CD4-positive, alpha-beta T cell (primary cell): ENCODE results near the gene KHK. TPM values are rescaled to one million over a fixed set of nuclear protein-coding genes. Genes with fewer than 3 reads are reported as not detected.

Experiments
- ATAC-seq: fragments of 200-7000 bp; cut with Tn5 transposase; one replicate; pipeline ENCODE4 v1.10.0; 2022; ENCODE audit warnings: mild to moderate bottlenecking; ENCODE audit not compliant: poor library complexity
- CTCF ChIA-PET: fragments of 350-600 bp; sonication (Branson Sonifier 250); formaldehyde crosslinking; loops from one replicate; lab custom pipeline; 2021; ENCODE audit warnings: antibody characterized with exemption, inconsistent platforms; lab: Charles Lee
- POLR2A ChIA-PET: fragments of 350-600 bp; sonication (Branson Sonifier 250); formaldehyde crosslinking; loops from one replicate; lab custom pipeline; 2021; ENCODE audit warnings: antibody characterized with exemption, inconsistent platforms; lab: Charles Lee
- DNase-seq, 14 experiments: peaks; one replicate each; pipeline ENCODE4 v3.0.0-alpha.2; 2013 to 2020; ENCODE audit warnings: mixed read lengths in 2 of 14
- H3K27ac ChIP-seq, 2 donors: one replicate each; pipeline versions ENCODE4 v1.5.1 to v1.7.0; 2013; ENCODE audit warnings: low read length in 2 of 2, low read depth in 1 of 2, mild to moderate bottlenecking in 1 of 2
- H3K27me3 ChIP-seq, 2 experiments: 1 replicate in 1 of 2; 2 replicates in 1 of 2; pipeline versions ENCODE4 v1.6.1 to v1.7.0; 2013; ENCODE audit warnings: low read length in 2 of 2, control low read depth in 1 of 2, mild to moderate bottlenecking in 1 of 2, moderate library complexity in 1 of 2; ENCODE audit not compliant: insufficient read depth in 2 of 2, control insufficient read depth in 1 of 2
- H3K36me3 ChIP-seq: one replicate; pipeline ENCODE4 v1.6.1; 2013; ENCODE audit warnings: low read length, control low read depth; ENCODE audit not compliant: insufficient read depth
- H3K4me1 ChIP-seq: one replicate; pipeline ENCODE4 v1.6.1; 2013; ENCODE audit warnings: low read length, control low read depth; ENCODE audit not compliant: insufficient read depth
- H3K4me3 ChIP-seq: one replicate; pipeline ENCODE4 v1.5.1; 2013; ENCODE audit warnings: mild to moderate bottlenecking, low read length, moderate library complexity
- H3K9me3 ChIP-seq, 2 experiments: 1 replicate in 1 of 2; 2 replicates in 1 of 2; pipeline versions ENCODE4 v1.6.1 to v1.7.0; 2013; ENCODE audit warnings: low read length in 2 of 2, mild to moderate bottlenecking in 2 of 2, control low read depth in 1 of 2, moderate library complexity in 1 of 2; ENCODE audit not compliant: control insufficient read depth in 1 of 2, insufficient read depth in 1 of 2
- H3K27ac Mint-ChIP-seq: one replicate; pipeline ENCODE4 v1.8.0; 2020; ENCODE audit warnings: mixed read lengths
- H3K27me3 Mint-ChIP-seq: one replicate; pipeline ENCODE4 v1.8.0; 2021; ENCODE audit warnings: mixed read lengths
- H3K36me3 Mint-ChIP-seq: one replicate; pipeline ENCODE4 v1.8.0; 2021; ENCODE audit warnings: low read depth, mixed read lengths
- H3K4me1 Mint-ChIP-seq: one replicate; pipeline ENCODE4 v1.8.0; 2021; ENCODE audit warnings: low read depth, mixed read lengths
- H3K4me3 Mint-ChIP-seq: one replicate; pipeline ENCODE4 v1.8.0; 2020; ENCODE audit warnings: mild to moderate bottlenecking, mixed read lengths
- H3K9me3 Mint-ChIP-seq: one replicate; pipeline ENCODE4 v1.8.0; 2020; ENCODE audit warnings: mixed read lengths
- intact Hi-C, 2 experiments: fragments of 100-400 bp; cut with DNase I in 1 of 2; cut with micrococcal nuclease in 1 of 2; formaldehyde crosslinking; loops; one replicate each; pipeline versions ENCODE4 v1.15.1 to v1.9.0; 2023 to 2025; cut with DNase I, micrococcal nuclease
- total RNA-seq, 174 experiments: library from RNA in 2 of 174; stranded (reverse) in 2 of 174; gene quantifications; one replicate each; pipeline ENCODE4 v1.2.3 and lab custom pipeline; 2021 to 2026
- TF ChIP-seq, protein P1 (sequence below): fragments of 200-600 bp; IDR thresholded peaks from one replicate; pipeline ENCODE4 v1.8.0; 2022; ENCODE audit warnings: antibody characterized with exemption, mild to moderate bottlenecking

Gene KHK
- total RNA-seq, 2 experiments from 2014 or later, result 4.7 TPM

DNA sequence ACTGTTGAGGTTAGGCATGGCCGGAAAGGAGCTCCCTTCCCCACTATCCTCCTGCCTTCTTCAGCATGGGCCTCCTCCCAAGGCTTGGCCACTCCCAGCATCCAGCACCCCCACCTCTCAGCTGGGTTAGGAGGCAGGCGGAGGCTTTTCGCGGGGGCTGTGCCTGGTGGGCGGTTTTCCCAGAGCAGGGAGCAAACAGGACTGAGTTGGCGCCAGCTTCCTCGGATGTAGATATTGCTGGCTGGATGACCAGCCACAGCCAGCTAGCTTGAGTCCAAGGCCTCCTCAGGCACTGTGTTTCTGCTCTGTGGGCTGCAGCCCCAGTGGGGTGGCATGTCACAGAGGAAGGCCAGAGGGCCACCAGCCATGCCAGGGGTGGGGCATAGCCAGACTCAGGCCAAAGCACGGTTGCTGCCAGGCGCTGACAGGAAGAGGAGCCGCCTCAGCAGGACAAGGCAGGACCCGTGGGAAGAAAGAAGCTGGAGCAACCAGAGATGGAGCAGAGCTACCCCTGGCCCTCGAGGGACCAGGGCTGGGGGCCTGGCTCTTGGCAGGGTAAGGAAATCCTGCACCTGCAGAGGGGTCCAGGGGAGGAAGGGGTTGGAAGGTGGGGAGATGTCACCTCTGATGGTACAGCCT is 62.3 kb downstream of the KHK start, which contains the start of gene TCF23:
TSS of gene TCF23 (plus strand) at position 204 of the 639 bp plus-strand sequence. CDS start at position 334, 130 bp downstream.
- Mint-ChIP-seq H3K27ac (no peak within 1 kb of the TSS), H3K36me3 (no peaks in the 10 kb centered on the region), H3K4me1 (no peaks in the 10 kb centered on the region), H3K9me3 (no peaks in the 10 kb centered on the region), H3K27me3 (peaks cover 17% of the 10 kb centered on the region), H3K4me3 (no peak within 1 kb of the TSS)
- ChIA-PET POLR2A (no interaction called here), CTCF (no interaction called here)
- no peaks in the 10 kb centered on the region for H3K4me1 ChIP-seq
- DNase-seq (no peak), ATAC-seq (no peak)
- no peaks in the 10 kb centered on the region for H3K9me3 ChIP-seq
- peaks cover 0 to 4% of the 10 kb centered on the region in 2 experiments for H3K27me3 ChIP-seq
- no peak within 1 kb of the TSS for H3K4me3 ChIP-seq
- intact Hi-C loops, result loop anchor here in 1 of 2 experiments (5.0 kb wide), 1 partner anchor 37 kb away; no protein-coding TSS in a partner anchor
- no peaks in the 10 kb centered on the region for H3K36me3 ChIP-seq
- no peak within 1 kb of the TSS for H3K27ac ChIP-seq
- TF ChIP-seq, protein P1, sequence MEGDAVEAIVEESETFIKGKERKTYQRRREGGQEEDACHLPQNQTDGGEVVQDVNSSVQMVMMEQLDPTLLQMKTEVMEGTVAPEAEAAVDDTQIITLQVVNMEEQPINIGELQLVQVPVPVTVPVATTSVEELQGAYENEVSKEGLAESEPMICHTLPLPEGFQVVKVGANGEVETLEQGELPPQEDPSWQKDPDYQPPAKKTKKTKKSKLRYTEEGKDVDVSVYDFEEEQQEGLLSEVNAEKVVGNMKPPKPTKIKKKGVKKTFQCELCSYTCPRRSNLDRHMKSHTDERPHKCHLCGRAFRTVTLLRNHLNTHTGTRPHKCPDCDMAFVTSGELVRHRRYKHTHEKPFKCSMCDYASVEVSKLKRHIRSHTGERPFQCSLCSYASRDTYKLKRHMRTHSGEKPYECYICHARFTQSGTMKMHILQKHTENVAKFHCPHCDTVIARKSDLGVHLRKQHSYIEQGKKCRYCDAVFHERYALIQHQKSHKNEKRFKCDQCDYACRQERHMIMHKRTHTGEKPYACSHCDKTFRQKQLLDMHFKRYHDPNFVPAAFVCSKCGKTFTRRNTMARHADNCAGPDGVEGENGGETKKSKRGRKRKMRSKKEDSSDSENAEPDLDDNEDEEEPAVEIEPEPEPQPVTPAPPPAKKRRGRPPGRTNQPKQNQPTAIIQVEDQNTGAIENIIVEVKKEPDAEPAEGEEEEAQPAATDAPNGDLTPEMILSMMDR, result no peak

DNA sequence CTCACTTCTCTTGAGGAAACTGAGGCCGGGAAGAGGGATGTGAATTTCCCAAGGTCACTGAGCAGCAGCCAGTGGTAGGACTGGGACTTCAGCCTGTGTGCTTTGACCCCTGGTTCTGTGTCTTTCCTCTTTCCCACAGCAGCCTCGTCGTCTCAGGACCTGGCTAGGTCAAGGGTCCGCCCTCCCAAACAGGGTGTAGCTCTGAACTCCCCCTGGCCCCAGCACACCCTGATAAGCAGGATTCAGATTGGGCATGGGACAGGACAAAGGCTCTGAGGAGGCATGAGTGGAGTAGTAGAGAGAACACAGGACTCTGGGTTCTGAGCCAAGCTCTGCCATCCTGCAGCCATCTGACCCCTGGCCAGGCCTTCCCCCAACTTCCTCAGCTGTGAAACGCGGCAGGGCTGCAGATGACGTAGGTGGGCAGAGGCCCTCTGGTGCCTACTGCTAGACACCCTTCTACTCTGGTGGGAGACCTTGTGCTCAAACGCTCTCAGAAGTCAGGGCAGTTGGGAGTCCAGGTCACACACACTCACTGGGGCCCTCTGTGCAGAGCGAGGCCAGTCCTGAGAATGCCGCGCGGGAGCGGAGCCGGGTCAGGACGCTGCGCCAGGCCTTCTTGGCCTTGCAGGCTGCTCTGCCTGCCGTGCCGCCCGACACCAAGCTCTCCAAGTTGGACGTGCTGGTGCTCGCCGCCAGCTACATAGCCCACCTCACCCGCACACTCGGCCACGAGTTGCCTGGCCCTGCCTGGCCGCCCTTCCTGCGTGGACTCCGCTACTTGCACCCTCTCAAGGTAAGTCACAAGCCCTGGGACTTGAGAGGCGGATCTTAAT is 63.2 kb downstream of the KHK start:
- TF ChIP-seq, protein P1, result no peak
- no peaks in the 10 kb centered on the region for H3K9me3 ChIP-seq
- CTCF ChIA-PET, result no interaction called here
- Mint-ChIP-seq H3K27ac (no peak overlapping the region), H3K4me1 (no peaks in the 10 kb centered on the region), H3K9me3 (no peaks in the 10 kb centered on the region), H3K36me3 (no peaks in the 10 kb centered on the region), H3K27me3 (peaks cover 17% of the 10 kb centered on the region), H3K4me3 (no peak overlapping the region)
- DNase-seq, result no peak
- POLR2A ChIA-PET, result interaction anchor here (0.6 kb wide), 1 partner anchor 292 kb away, joined by 3 read pairs; no protein-coding TSS in a partner anchor
- no peaks in the 10 kb centered on the region for H3K36me3 ChIP-seq
- no peak overlapping the region for H3K27ac ChIP-seq
- no peak overlapping the region for H3K4me3 ChIP-seq
- H3K27me3 ChIP-seq, result peaks cover 0 to 4% of the 10 kb centered on the region in 2 experiments
- ATAC-seq, result no peak
- no peaks in the 10 kb centered on the region for H3K4me1 ChIP-seq
- intact Hi-C loops, result loop anchor here in 1 of 2 experiments (5.0 kb wide), 2 partner anchors 37 to 48 kb away; no protein-coding TSS in a partner anchor

Other genes starting within 250 kb of the KHK start
- gene DPYSL5, start 238.6 kb upstream of the KHK start, total RNA-seq, result not detected
- gene MAPRE3, start 116.1 kb upstream of the KHK start, total RNA-seq, result 1 to 10 TPM; 3.4 to 4.5 TPM
- gene TMEM214, start 53.8 kb upstream of the KHK start, total RNA-seq, result 10 to 100 TPM; 22.0 to 24.6 TPM
- gene AGBL5, start 35.1 kb upstream of the KHK start, total RNA-seq, result 10 to 100 TPM; 10.8 to 11.6 TPM
- gene OST4, start 15.1 kb upstream of the KHK start, total RNA-seq, result 100 to 1,000 TPM; 232 to 254 TPM
- gene EMILIN1, start 8.2 kb upstream of the KHK start, total RNA-seq, result under 1 TPM; 0.14 to 0.25 TPM
- not detected for gene CGREF1, start 32.4 kb downstream of the KHK start, total RNA-seq
- 1 to 10 TPM; 1.0 to 1.3 TPM for gene ABHD1, start 37.0 kb downstream of the KHK start, total RNA-seq
- 10 to 100 TPM; 12.3 to 12.6 TPM for gene PREB, start 47.9 kb downstream of the KHK start, total RNA-seq
- gene PRR30, start 52.6 kb downstream of the KHK start, total RNA-seq, result not detected
- not detected for gene TCF23, start 62.2 kb downstream of the KHK start, total RNA-seq
- gene ATRAID, start 125.3 kb downstream of the KHK start, total RNA-seq, result 10 to 100 TPM; 79.1 to 82.5 TPM
- 100 to 1,000 TPM; 196 to 207 TPM for gene SLC5A6, start 125.5 kb downstream of the KHK start, total RNA-seq
- 10 to 100 TPM; 20.0 to 20.3 TPM for gene CAD, start 130.6 kb downstream of the KHK start, total RNA-seq
- not detected for gene SLC30A3, start 176.3 kb downstream of the KHK start, total RNA-seq
- gene DNAJC5G, start 188.7 kb downstream of the KHK start, total RNA-seq, result not detected
- not detected for gene TRIM54, start 195.7 kb downstream of the KHK start, total RNA-seq
- 1 to 10 TPM; 1.8 to 2.3 TPM for gene UCN, start 221.7 kb downstream of the KHK start, total RNA-seq
- 10 to 100 TPM; 29.3 to 31.0 TPM for gene MPV17, start 236.3 kb downstream of the KHK start, total RNA-seq